ENCODE measurements around the gene KRT8. TPM values are rescaled to one million over a fixed set of nuclear protein-coding genes. Genes with fewer than 3 reads are reported as not detected.
A peak's percentile ranks its signal among the peaks of the same experiment; 100 is the strongest.

The KRT8 gene
- total RNA-seq, 1 donor from 2014 or later, result 54.3 TPM

- H3K4me1 ChIP-seq, result no peaks in the 10 kb centered on the region
- H3K27me3 ChIP-seq, result no peaks in the 10 kb centered on the region
- H3K9me3 ChIP-seq, result no peaks in the 10 kb centered on the region
- intact Hi-C loops (cut with DNase I), result loop anchor here (2.0 kb wide), 2 partner anchors 23 to 43 kb away; partner anchors contain the start of gene KRT8
- no peak overlapping the region for H3K27ac ChIP-seq
- H3K4me3 ChIP-seq, result no peak overlapping the region
- no peaks in the 10 kb centered on the region for H3K36me3 ChIP-seq
- DNase-seq (ENCODE audit: low spot score in 2 of 2), result no peak
- TF ChIP-seq CTCF (IDR thresholded peaks at IDR 0.05), result no peak
These were observed 23.1 kb upstream of the KRT8 start for GRCh38 chr12:52927964-52928363.

- peak overlapping the region; percentile 22 to 49 for H3K27ac ChIP-seq
These were observed 21.8 kb upstream of the KRT8 start for GRCh38 chr12:52926596-52927234.

GRCh38 chr12:52925717-52926595, 21.1 kb upstream of the KRT8 start:
- intact Hi-C loops (cut with DNase I), result loop anchor here (2.0 kb wide), 2 partner anchors 21 to 41 kb away; partner anchors contain the start of gene KRT8
- H3K36me3 ChIP-seq, result no peaks in the 10 kb centered on the region
- H3K27ac ChIP-seq, result peak overlapping the region in 1 of 2 donors; percentile 49
- H3K27me3 ChIP-seq, result no peaks in the 10 kb centered on the region
- DNase-seq (ENCODE audit: low spot score in 2 of 2), result no peak
- H3K4me1 ChIP-seq, result no peaks in the 10 kb centered on the region
- TF ChIP-seq CTCF (IDR thresholded peaks at IDR 0.05), result no peak
- H3K9me3 ChIP-seq, result no peaks in the 10 kb centered on the region
- H3K4me3 ChIP-seq, result no peak overlapping the region

More at GRCh38 chr12:52926596-52927234, 21.8 kb upstream of the KRT8 start:
- H3K27me3 ChIP-seq, result no peaks in the 10 kb centered on the region
- TF ChIP-seq CTCF (IDR thresholded peaks at IDR 0.05), result no peak
- DNase-seq (ENCODE audit: low spot score in 2 of 2), result no peak
- H3K36me3 ChIP-seq, result no peaks in the 10 kb centered on the region
- H3K4me1 ChIP-seq, result no peaks in the 10 kb centered on the region
- intact Hi-C loops (cut with DNase I), result loop anchor here (2.0 kb wide), 2 partner anchors 22 to 42 kb away; partner anchors contain the start of gene KRT8
- no peaks in the 10 kb centered on the region for H3K9me3 ChIP-seq
- H3K4me3 ChIP-seq, result no peak overlapping the region

- TF ChIP-seq CTCF (IDR thresholded peaks at IDR 0.05), result no peak
- Histone ChIP-seq H3K4me3 (no peak overlapping the region), H3K9me3 (no peaks in the 10 kb centered on the region), H3K27ac (peak overlapping the region; percentile 31 to 49), H3K4me1 (no peaks in the 10 kb centered on the region), H3K36me3 (no peaks in the 10 kb centered on the region), H3K27me3 (no peaks in the 10 kb centered on the region)
- DNase-seq (ENCODE audit: low spot score in 2 of 2), result no peak
- intact Hi-C loops (cut with DNase I), result no loop called here
These were observed 20.2 kb upstream of the KRT8 start for GRCh38 chr12:52924764-52925716.

- no peaks in the 10 kb centered on the region for H3K4me1 ChIP-seq
- no peak for DNase-seq (ENCODE audit: low spot score in 2 of 2)
- no peaks in the 10 kb centered on the region for H3K36me3 ChIP-seq
- H3K27ac ChIP-seq, result no peak overlapping the region
- no peaks in the 10 kb centered on the region for H3K9me3 ChIP-seq
- no peaks in the 10 kb centered on the region for H3K27me3 ChIP-seq
- no peak for TF ChIP-seq CTCF (IDR thresholded peaks at IDR 0.05)
- intact Hi-C loops (cut with DNase I), result no loop called here
- no peak overlapping the region for H3K4me3 ChIP-seq
These were observed 16.8 kb upstream of the KRT8 start for GRCh38 chr12:52921488-52922165.

All from ascending aorta (tissue), 2 donors.